Endothelial cell of umbilical vein (primary cell): ENCODE results near the gene SNRNP35.

Experiments
- EZH2 ChIP-seq: IDR thresholded peaks from 2 replicates; pipeline ENCODE4 v1.6.1; 2012; ENCODE audit warnings: borderline replicate concordance, low read depth, mild to moderate bottlenecking, moderate library complexity, low read length, inconsistent platforms; ENCODE audit not compliant: severe bottlenecking
- GATA2 ChIP-seq: IDR thresholded peaks from 2 replicates; pipeline ENCODE4 v1.7.0; 2011; ENCODE audit warnings: low read depth, mild to moderate bottlenecking, moderate library complexity, mixed read lengths, low read length; ENCODE audit not compliant: insufficient read length, insufficient read depth
- JUN ChIP-seq: IDR thresholded peaks from 2 replicates; pipeline ENCODE4 v1.6.1; 2011; ENCODE audit warnings: borderline replicate concordance, low read depth; ENCODE audit not compliant: insufficient read length, insufficient read depth
- MYC ChIP-seq: IDR thresholded peaks from one replicate; pipeline ENCODE4 v1.6.1; 2011; ENCODE audit warnings: mild to moderate bottlenecking, low read depth, low read length
- POLR2A ChIP-seq: IDR thresholded peaks from 2 replicates; pipeline ENCODE4 v1.6.1; 2012; ENCODE audit warnings: low read depth, mild to moderate bottlenecking, control low read depth, low read length
- POLR2AphosphoS5 ChIP-seq: IDR thresholded peaks from 2 replicates; pipeline ENCODE4 v1.6.1; 2012; ENCODE audit warnings: low read depth, mild to moderate bottlenecking, control low read depth, low read length, moderate library complexity; ENCODE audit not compliant: insufficient read depth
- TF ChIP-seq, protein P1 (sequence below), 2 donors: IDR thresholded peaks; 1 replicate in 1 of 2; 2 replicates in 1 of 2; pipeline ENCODE4 v1.5.1; 2011; ENCODE audit warnings: low read length in 2 of 2, mild to moderate bottlenecking in 2 of 2, moderate library complexity in 2 of 2, control low read depth in 1 of 2, inconsistent platforms in 1 of 2, low read depth in 1 of 2; ENCODE audit not compliant: insufficient read depth in 1 of 2; ENCODE audit errors: extremely low read depth in 1 of 2
- TF ChIP-seq, protein P2 (sequence below): IDR thresholded peaks from 2 replicates; pipeline ENCODE4 v1.6.1; 2011; ENCODE audit not compliant: insufficient read depth, insufficient read length

DNA sequence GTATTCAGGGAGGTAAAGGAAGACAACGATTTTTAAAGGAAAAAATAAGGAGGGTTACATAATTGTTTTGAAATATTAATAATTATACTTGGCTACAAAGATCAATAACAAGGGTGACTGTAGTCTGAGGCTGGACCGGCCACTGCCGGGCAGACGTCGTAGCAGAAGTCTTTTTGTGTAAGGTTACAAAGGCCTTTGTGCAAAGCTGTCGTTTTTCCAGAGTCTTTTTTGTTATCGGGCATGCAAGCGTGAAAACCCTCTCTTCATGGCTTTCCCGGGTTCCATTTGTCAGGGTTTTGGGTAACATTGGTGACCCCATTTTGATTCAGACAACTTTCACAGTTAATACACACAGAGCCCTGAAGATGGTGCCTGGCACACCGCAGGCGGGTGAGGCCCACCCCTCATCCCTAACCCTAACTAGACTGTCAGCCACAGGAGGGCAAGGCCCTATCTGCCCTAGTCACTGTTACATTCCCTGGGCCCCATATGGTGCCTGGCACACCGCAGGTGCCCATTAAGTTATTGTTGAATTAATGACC lies 44.3 kb downstream of the SNRNP35 start:
- TF ChIP-seq, protein P1, sequence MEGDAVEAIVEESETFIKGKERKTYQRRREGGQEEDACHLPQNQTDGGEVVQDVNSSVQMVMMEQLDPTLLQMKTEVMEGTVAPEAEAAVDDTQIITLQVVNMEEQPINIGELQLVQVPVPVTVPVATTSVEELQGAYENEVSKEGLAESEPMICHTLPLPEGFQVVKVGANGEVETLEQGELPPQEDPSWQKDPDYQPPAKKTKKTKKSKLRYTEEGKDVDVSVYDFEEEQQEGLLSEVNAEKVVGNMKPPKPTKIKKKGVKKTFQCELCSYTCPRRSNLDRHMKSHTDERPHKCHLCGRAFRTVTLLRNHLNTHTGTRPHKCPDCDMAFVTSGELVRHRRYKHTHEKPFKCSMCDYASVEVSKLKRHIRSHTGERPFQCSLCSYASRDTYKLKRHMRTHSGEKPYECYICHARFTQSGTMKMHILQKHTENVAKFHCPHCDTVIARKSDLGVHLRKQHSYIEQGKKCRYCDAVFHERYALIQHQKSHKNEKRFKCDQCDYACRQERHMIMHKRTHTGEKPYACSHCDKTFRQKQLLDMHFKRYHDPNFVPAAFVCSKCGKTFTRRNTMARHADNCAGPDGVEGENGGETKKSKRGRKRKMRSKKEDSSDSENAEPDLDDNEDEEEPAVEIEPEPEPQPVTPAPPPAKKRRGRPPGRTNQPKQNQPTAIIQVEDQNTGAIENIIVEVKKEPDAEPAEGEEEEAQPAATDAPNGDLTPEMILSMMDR (IDR thresholded peaks at IDR 0.05; ENCODE audit: extremely low read depth in 1 of 2, insufficient read depth in 1 of 2, low read depth in 1 of 2, low read length in 2 of 2) = no peak
- TF ChIP-seq EZH2 (no peak), POLR2A (no peak), POLR2AphosphoS5 (no peak), MYC (no peak), JUN (no peak), GATA2 (no peak)
- TF ChIP-seq, protein P2, sequence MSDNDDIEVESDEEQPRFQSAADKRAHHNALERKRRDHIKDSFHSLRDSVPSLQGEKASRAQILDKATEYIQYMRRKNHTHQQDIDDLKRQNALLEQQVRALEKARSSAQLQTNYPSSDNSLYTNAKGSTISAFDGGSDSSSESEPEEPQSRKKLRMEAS = no peak
